HG02678 (cell line): ENCODE measurements around the gene LRRC4.

Source experiments
- ATAC-seq: cut with Tn5 transposase; IDR thresholded peaks from one replicate; pipeline ENCODE4 v1.9.1; 2021; ENCODE audit warnings: mild to moderate bottlenecking, moderate library complexity; ENCODE audit not compliant: unreplicated experiment

The LRRC4 gene

GRCh38 chr7:128030654-128031611 lies at the start of gene LRRC4:
LRRC4 (minus strand) TSS chr7:128031437; CDS start chr7:128030640, 797 bp downstream.
- peak; percentile 41 for ATAC-seq

- no peak for ATAC-seq
Measured at GRCh38 chr7:128080169-128080568, 48.9 kb upstream of the LRRC4 start.

- ATAC-seq: no peak
Measured at GRCh38 chr7:128078309-128078708, 47.1 kb upstream of the LRRC4 start.

GRCh38 chr7:128076796-128077271 lies 45.6 kb upstream of the LRRC4 start:
- no peak for ATAC-seq

GRCh38 chr7:128076196-128076795 lies 45.1 kb upstream of the LRRC4 start:
- ATAC-seq: no peak

- no peak for ATAC-seq
Measured at GRCh38 chr7:128075242-128076095, 44.2 kb upstream of the LRRC4 start.

GRCh38 chr7:128074736-128075135 lies 43.5 kb upstream of the LRRC4 start:
- ATAC-seq: no peak

- ATAC-seq: no peak
Measured at GRCh38 chr7:128074336-128074735, 43.1 kb upstream of the LRRC4 start.

- ATAC-seq: no peak
Measured at GRCh38 chr7:128073671-128074310, 42.6 kb upstream of the LRRC4 start.

GRCh38 chr7:128071801-128072200 lies 40.6 kb upstream of the LRRC4 start:
- no peak for ATAC-seq

GRCh38 chr7:128071376-128071775 lies 40.1 kb upstream of the LRRC4 start:
- no peak for ATAC-seq

GRCh38 chr7:128069373-128070364 lies 38.4 kb upstream of the LRRC4 start:
- no peak for ATAC-seq

- no peak for ATAC-seq
Measured at GRCh38 chr7:128068785-128069184, 37.5 kb upstream of the LRRC4 start.

- ATAC-seq: no peak
Measured at GRCh38 chr7:128067983-128068382, 36.7 kb upstream of the LRRC4 start.

- no peak for ATAC-seq
Measured at GRCh38 chr7:128066858-128067257, 35.6 kb upstream of the LRRC4 start.

- no peak for ATAC-seq
Measured at GRCh38 chr7:128066395-128066794, 35.2 kb upstream of the LRRC4 start.

GRCh38 chr7:128065872-128066271 lies 34.6 kb upstream of the LRRC4 start:
- ATAC-seq: no peak

GRCh38 chr7:128063088-128063487 lies 31.9 kb upstream of the LRRC4 start:
- ATAC-seq: no peak

- no peak for ATAC-seq
Measured at GRCh38 chr7:128060018-128060417, 28.8 kb upstream of the LRRC4 start.
